HG03378 (cell line): ENCODE data around the gene MORC2.

ENCODE experiments used
- ATAC-seq: cut with Tn5 transposase; IDR thresholded peaks from one replicate; pipeline ENCODE4 v1.9.1; 2021; ENCODE audit warnings: mild to moderate bottlenecking, moderate library complexity; ENCODE audit not compliant: unreplicated experiment

The MORC2 gene

DNA sequence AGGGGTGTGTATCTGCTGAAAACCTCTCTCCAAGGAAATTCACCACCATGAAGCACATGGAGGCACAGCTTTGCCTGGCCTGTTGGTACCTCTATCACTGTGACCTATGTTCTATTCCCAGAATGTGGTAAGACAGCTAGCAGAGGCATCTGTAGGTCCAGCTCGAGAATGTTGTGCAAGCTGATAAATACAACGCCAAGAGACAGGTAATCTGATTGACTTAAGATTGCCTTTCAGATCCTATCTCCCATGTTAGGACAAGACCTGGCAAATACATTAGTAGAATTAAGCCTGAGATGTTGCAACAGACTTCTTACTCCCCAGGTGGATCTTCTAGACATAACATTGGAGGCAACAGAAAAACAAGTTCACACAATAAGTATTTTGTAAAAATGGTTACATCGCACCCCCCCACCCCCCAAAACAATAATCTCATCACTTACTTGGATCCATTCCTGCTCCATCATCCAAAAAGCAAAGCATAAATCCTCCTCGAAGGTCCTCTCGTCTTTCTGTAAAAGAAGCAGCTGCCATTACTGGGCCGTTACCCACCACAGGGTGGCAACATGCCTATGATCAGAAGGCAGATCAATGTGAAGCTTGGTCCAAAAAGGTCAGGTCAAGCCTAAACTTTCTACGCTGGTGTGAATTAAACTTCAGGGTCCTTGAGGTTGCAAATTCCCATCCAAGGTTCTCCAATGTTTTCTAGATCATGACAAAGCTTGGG, 18.5 kb downstream of the MORC2 start:
- no peak for ATAC-seq

DNA sequence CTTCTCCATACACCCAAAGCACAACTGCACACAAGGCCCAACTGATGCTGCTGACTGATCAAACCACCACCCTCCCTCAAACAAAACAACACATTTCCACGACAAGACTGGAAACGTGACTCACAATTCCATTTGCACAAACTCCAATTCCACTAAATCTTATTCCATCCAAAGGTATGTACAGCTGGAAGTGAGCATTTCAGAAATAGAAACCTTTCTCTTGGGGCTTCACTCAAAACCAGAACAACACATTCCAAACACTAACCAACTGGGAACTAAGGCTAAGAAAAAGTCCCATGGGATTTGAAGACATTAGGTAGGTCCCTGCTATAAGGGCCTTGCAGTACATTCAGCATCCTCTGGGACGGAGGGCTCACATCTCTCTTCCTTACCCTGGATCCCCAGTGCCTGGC, 19.6 kb downstream of the MORC2 start:
- ATAC-seq, result no peak

DNA sequence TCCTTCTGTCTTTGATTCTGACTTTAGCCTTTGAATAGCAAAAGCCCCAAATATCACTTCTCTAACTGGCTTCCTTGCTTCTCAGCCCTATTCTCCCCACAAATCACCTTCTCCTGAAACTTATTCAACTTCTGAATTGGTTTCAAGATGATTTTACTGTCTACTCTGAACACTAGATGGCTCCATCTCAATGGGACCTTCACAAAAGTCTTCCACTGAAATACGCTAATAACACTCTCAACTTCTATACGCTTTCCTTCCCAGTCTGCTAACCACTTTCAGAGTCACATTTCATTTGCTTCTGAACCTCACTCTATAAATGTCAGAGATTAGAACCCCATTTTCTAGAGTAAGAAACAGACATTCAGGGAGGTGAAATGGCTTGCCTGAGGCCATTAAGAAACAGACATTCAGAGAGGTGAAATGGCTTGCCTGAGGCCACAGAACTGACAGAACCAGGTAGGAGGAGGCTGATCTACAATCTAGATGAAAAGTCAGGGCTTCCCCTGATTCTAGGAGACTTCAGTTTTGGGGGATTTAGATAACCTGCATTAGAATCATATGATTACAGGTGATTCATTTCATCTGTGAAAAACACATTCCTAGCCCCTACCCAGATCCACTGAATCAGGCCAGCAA, 20.6 kb downstream of the MORC2 start:
- ATAC-seq, result no peak

DNA sequence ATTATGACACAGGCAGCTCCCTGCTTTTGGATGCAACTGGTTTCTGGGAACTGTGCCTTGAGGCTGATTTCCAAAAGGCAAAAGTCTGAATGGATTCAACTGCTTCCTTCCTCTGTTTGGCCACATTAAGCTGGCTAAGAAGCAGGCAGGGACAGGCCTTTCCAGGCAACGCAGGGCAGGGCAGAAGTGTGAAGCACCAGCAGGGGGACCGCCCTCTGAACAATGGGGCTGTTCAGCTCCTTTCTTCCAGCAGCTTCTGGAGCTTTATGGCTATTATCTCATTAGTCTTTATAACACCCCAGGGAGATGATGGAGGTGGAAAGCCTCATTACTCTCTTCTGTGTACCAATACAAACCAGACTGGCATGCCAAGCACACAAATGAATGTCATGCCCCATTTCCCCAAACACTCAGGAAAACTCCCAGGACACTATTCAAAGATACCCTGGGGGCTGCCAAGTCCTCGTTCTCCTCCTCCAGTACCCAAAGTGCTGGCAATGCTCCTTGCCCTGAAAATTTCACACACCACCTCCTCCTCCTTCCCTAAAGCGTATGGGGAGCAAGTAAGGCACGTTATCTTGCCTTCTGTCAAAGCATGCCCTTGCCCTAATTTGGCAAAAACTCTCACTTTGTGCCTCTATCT, 21.3 kb downstream of the MORC2 start:
- no peak for ATAC-seq

DNA sequence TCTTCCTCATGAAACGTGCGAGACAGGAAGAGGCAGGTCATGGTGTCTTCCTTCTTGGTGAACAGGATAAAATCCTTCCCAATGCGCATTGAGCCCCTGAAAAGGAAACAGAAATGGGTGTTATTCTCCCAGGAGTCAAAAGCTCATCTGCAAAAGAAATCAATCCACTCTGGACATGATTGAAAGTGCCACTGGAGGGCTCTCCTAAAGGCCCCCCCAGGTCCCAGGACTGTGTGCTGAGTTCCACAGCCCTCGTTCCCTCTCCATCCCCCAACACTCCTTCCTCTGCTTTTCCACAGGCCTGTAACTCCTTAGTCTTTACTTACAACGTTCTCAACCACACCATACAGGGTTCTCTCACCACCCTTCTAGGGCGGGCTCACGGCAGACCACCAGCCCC, 22.2 kb downstream of the MORC2 start:
- ATAC-seq, result no peak

DNA sequence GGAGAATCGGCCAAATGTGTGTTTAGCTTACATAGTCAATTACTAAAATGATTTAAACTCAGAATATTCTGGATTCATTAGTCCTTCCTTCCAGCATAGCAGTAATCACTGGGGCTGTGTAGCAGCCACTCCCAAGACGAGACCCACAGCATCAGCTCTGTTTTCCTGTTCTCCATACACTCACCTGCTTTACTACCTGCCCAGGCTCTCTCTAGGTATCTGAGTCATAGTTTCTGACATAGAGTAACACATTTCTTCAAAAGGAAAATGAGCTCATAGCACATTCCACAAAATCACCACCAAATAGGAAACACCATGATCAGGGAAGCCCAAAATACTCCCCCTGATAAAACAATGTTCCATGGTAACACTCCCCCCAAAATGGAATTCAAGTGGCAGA, 22.9 kb downstream of the MORC2 start:
- ATAC-seq, result no peak

DNA sequence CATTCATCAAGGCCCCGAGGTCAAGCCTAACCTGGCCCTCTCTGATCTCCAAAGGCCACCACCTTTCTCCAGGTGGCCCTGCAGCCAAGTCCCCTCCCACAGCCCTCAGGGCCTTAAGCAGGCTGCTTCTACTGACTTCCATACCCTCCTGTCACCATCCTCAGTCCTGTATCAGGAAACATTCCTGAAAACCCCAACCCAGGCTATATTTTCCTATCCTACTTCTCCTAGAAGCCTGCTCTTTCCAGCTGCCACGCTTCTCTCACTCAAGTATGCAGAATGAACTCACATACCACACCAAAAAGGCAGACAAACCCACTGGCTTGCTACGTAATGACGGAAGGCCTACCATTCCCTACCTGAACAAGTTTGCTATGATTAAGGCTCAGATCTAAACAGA, 23.6 kb downstream of the MORC2 start:
- no peak for ATAC-seq

DNA sequence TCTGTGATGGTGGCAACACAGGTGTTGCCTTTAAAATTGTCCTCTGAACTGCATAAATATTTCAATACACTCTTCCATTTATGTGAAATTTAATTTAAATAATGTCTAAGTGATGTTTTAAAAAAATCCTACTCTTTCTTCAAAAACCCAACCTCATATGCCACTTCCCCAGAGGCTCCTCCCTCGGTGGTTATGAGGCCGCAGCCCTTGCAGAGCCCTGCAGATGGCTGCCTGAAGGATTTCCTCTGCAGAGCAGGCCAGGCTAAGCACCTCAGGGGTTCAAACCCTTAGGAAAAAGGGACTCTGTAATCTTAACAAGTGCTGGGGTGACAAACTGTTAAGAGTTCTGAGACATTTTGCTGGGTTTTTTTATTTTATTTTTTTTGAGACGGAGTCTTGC, 25.2 kb downstream of the MORC2 start:
- ATAC-seq, result no peak

DNA sequence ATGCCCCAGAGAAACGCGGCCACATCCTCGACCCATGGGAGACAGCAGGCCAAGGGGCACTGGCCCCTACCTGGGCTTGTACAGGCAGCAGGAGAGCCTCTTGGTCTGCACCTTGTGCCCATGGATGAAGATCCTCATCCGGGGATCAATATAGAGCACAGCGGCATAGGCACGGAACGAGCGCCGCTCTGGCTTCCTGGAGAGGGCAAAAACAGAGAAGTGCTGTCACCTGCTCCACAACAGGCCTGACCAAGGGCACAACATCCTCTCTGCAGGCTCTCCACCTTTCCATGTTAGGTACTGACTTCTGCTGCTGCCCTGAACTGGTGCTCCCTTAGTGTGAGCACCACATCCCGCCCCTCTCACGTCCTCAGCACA, 27.2 kb downstream of the MORC2 start:
- ATAC-seq, result no peak

DNA sequence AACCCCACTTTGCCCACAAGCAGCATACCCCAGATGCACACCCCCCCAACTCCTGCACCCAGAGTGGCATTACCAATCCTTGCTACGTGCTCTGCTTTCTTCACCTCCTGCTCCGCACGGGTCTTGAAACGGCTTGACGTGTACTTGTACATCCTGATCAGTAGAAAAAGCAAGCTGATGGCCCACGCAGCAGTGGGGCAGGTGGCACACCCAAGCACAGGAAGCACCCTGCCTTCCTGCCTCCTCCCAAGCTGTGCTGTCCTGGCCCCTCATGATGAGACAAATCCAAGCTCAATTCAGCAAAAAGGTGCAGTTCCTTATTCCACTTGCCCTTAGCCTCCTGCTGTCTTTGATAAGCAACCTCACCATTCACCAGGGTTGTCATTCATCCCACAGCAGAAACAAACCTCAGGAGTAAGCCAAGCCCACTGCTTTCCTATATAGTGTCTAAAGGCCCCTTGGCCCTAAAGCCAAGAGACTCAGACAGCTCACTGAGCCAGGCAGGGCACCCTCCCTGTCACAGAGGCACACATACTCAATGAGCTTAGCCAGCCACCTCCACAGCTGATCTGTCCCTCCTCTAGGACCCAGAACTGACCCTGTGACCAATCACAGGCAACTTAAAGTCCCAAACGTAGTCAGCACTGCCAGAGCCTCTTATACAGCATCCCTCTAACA, 27.8 kb downstream of the MORC2 start:
- no peak for ATAC-seq

DNA sequence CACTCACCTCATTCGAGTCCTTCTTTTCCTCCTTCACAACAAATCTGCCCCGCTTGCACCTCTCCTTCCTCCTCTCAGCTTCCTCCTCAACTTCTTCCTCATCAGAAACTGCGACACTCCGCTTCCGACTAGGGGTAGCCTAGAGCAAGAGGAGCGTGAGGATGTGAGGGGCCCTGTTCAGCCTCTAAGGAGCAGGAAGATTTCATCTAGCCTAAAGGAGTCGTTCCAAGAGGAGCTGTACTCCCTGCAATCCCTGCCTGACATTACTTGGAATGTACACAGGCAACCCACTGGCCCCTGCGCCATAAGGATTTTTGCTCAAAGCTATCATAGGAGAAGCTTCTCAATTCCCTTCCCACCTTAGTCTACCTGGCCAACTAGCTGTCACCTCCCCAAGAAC, 34.5 kb downstream of the MORC2 start:
- no peak for ATAC-seq

DNA sequence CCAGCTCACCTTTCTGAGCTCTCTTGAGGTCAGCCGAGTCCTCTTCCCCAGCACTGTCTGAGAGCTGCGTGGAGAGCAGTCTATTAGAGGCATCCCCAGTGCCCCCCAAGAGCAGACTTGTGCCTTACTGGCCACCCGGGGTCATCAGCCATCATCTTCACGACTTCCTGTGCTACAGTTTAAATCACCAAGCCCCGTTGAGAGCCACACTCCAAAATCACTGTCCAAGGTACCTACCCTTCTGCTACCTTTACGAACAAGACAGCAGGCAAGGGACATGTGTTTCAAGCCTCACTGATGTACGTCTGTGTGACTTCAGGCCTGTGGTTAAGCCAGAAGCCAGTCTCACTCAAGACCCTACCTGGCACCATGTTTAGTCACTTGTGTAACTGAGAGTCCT, 35.1 kb downstream of the MORC2 start:
- ATAC-seq, result no peak

DNA sequence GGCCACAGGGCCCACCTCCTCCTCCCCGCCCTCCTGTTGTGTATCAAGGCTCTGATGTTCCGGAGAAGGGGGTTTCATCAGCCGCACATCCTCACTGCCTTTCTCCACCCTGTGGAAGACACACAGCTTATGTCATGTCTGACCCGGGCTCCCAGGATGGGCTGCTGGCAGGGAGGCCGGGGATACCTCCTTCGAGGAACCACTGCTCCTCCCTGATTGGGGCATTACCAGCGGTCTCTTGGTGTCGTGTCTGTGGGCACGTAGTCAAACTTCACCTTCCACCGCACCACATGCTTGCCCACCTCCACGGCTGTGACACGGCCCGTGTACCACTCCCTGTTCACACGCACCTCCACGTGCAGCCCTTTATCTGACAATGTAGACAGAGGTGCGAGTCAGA, 35.9 kb downstream of the MORC2 start:
- no peak for ATAC-seq

DNA sequence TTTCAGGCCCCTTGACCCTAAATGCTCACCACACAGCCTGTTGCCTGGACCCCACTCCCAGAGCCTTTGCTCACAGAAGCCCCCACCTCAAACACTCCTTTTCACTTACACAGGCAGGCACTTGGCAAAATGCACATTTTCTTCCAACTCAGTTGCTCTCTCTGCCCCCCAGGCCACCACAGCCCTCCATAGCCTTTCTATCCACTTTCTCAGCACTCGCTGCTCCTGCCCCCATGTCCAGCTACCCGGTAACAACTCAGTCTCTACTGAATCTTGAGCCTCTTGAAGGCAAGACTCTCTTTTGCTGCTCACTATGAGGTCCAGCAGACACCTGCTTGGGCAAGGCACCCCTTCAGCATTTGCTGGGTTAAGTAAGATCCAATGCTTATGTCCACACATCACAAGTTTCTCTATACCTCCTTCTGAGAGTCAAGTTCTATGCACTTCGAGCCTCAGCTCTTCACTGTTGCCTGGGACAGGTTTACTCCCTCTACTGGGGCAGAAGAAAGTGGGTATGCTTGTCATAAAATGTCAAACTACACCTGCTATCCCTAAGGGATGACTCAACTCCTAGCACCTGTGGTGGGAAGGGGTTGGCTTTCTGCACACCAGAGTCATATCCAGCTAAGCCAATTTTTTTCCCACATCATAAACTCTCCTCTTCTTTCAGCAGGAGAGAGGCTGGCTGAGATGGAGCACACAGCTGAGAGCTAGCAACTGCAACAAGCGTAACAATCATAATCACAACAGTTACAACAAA, 36.9 kb downstream of the MORC2 start:
- ATAC-seq, result no peak

DNA sequence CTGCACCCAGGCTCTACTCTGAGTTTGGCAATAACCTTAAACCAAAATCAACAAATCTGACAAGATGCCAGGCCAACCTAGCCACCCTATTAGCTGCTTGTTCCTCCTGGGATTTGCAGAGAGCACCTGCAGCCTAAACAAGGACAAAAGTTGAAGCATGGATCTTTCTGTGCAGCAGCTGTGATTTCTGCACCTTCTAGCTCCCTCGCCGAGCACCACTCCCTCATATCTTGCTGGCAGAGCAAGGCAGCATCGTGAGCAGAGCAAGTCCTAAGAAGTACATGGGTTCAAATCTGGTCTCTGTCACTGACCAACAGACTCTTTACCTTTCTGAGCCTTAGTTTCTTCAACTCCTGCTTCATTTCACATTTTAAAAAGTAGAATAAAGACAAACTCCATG, 38.3 kb downstream of the MORC2 start:
- no peak for ATAC-seq

DNA sequence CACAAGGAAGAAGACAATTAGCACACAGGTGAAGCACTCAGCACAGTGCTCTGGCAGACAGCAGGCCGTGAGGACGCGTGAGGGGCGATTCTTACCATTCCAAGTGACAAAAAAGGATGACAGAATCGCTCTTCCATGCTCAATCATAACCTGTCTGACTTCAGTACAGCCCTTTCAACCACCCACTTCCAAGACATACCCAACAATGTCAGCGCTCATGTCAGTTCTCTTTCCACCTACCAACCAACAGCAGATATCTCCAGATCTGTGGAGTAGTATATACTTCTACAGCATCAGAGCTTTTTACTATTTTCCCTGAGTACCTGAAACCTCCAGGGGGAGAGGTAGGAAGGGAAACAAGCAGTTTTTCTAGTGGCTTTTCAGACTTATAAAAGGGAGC, 40.2 kb downstream of the MORC2 start:
- no peak for ATAC-seq

DNA sequence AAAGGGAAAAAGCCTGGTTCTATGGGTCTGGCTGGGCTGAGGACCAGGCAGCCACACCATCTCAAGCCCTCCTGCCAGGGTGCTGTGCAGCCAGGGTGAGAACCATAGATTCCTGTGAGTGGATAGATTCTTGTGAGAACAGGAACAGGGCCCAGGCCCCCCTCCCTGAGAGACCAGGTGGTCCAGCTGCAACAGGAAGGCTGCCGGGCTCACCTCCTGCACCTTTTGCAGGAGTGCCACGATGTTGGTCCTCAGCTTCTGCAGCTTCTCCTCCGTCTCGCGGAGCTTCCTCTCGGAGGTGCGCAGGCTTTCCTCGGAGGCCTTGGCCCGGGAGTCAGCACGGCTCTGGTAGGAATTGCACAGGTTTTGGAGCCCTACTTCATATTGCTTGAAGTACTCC, 40.8 kb downstream of the MORC2 start:
- no peak for ATAC-seq

DNA sequence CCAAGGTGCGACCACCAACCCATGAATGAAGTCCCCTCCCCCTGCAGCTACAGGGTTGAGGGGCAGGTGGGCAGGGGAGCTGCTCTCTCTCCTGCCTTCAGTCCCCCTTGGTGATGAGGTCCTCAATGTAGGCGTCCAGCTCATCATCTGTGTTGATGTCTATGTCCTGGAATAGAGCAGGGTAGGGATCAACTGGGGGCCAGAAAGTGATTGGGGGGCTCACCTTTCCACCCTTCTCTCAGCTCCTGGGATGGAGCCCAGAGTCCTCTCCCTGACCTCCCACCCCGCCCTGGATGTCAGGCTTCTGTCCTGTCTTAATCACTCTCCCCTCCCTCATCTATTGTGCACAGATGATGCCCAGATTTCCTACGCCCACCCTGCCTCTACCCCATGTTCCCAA, 41.9 kb downstream of the MORC2 start:
- ATAC-seq, result no peak

DNA sequence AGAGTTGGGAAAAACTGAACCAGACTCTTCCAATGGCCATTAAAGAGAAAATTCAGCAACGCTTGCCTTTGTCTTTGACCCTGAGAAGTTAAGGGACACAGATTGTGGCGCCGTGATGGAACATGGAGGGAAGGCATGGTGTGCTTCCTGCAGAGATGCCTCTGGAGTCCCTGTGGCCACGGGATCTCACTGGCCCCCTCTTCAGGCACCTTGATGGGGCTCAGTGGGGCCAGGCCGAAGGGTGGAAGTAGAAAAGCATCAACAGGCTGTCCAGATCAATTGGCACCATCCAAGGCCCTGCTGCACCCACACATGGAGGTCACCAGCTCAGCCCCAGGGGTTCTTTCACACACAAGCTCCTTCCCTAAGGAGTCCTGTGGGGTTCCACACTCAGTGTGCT, 42.9 kb downstream of the MORC2 start:
- no peak for ATAC-seq

DNA sequence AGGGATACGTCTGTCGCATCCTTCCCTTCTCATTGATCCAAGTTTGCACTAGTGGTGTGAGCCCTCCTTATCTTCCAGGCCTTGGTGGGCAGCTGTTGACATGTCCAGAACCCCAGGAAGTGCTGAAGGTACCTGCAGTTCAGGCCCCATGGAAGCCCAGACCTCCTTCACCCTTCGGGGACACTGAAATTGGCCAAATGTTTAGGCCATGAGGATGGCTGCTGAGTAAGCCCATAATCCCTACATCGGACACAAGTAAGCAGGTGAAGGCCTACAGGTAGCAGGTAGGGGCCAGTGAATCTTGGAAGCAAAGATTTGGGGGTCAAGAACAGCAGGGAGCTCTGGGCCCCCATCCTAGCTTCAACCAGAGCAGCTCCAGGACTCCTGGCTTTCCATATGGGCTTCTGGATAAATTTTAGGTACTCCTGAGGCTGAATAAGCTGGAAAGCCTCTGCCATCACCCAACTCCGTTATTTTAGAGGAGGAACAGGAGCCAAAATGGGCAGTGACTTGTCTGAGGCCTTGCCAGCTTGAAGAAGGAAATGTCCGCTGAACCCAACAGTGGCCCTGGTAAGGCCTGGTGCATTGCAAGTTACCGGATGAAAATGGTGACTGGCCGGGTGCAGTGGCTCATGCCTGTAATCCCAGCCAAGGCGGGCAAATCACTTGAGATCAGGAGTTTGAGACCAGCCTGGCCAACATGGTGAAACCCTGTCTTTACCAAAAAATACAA, 45.2 kb downstream of the MORC2 start:
- no peak for ATAC-seq
